Astrocyte (in vitro differentiated cells and primary cell): ENCODE results near the gene ROR2. TPM values are rescaled to one million over a fixed set of nuclear protein-coding genes. Genes with fewer than 3 reads are reported as not detected.

Experiments used
- DNase-seq: peaks from one replicate; pipeline ENCODE4 v3.0.0-alpha.2; 2010; ENCODE audit warnings: low read depth
- FAIRE-seq: peaks from 2 replicates; lab custom pipeline; 2011; peaks lifted over from hg19 to GRCh38; lab: Jason Lieb, UNC
- H2AFZ ChIP-seq: 2 replicates; pipeline ENCODE4 v1.6.0; 2012; ENCODE audit warnings: low read depth, low read length, inconsistent platforms
- H3K27ac ChIP-seq: 2 replicates; pipeline ENCODE4 v1.5.1; 2011; ENCODE audit warnings: low read depth, low read length, inconsistent platforms
- H3K27me3 ChIP-seq: 2 replicates; pipeline ENCODE4 v1.6.0; 2011; ENCODE audit warnings: low read length, inconsistent platforms; ENCODE audit not compliant: insufficient read depth
- H3K36me3 ChIP-seq: 2 replicates; pipeline ENCODE4 v1.5.1; 2011; ENCODE audit warnings: low read length, inconsistent platforms; ENCODE audit not compliant: insufficient read depth
- H3K4me1 ChIP-seq: 2 replicates; pipeline ENCODE4 v1.5.1; 2011; ENCODE audit warnings: low read length, inconsistent platforms; ENCODE audit not compliant: insufficient read depth
- H3K4me2 ChIP-seq: 2 replicates; pipeline ENCODE4 v1.6.0; 2012; ENCODE audit warnings: low read length, inconsistent platforms
- H3K4me3 ChIP-seq: 2 replicates; pipeline ENCODE4 v1.5.1; 2011; ENCODE audit warnings: low read depth, mild to moderate bottlenecking, low read length, inconsistent platforms; ENCODE audit not compliant: insufficient read depth
- H3K79me2 ChIP-seq: 2 replicates; pipeline ENCODE4 v1.6.0; 2012; ENCODE audit warnings: mild to moderate bottlenecking, low read length, inconsistent platforms; ENCODE audit not compliant: insufficient read depth
- H3K9ac ChIP-seq: 2 replicates; pipeline ENCODE4 v1.6.0; 2012; ENCODE audit warnings: mild to moderate bottlenecking, low read length, inconsistent platforms
- H3K9me3 ChIP-seq: 2 replicates; pipeline ENCODE4 v1.5.1; 2012; ENCODE audit warnings: low read depth, mild to moderate bottlenecking, low read length, inconsistent platforms; ENCODE audit not compliant: insufficient read depth
- H4K20me1 ChIP-seq: 2 replicates; pipeline ENCODE4 v1.6.0; 2012; ENCODE audit warnings: low read length, inconsistent platforms; ENCODE audit not compliant: insufficient read depth
- H3K27ac Mint-ChIP-seq: one replicate; pipeline ENCODE4 v1.8.0; 2021; ENCODE audit warnings: mild to moderate bottlenecking, mixed read lengths; ENCODE audit not compliant: unreplicated experiment
- H3K27me3 Mint-ChIP-seq: one replicate; pipeline ENCODE4 v1.8.0; 2021; ENCODE audit warnings: low read depth, mixed read lengths; ENCODE audit not compliant: unreplicated experiment
- H3K36me3 Mint-ChIP-seq: one replicate; pipeline ENCODE4 v1.8.0; 2021; ENCODE audit warnings: low read depth, mixed read lengths; ENCODE audit not compliant: unreplicated experiment
- H3K4me1 Mint-ChIP-seq: one replicate; pipeline ENCODE4 v1.8.0; 2021; ENCODE audit warnings: low read depth, mixed read lengths; ENCODE audit not compliant: unreplicated experiment
- H3K4me3 Mint-ChIP-seq: one replicate; pipeline ENCODE4 v1.8.0; 2021; ENCODE audit warnings: mild to moderate bottlenecking, moderate library complexity, mixed read lengths; ENCODE audit not compliant: unreplicated experiment
- H3K9me3 Mint-ChIP-seq: one replicate; pipeline ENCODE4 v1.8.0; 2021; ENCODE audit warnings: mild to moderate bottlenecking, mixed read lengths; ENCODE audit not compliant: unreplicated experiment
- EZH2 ChIP-seq: IDR thresholded peaks from 2 replicates; pipeline ENCODE4 v1.6.1; 2012; ENCODE audit warnings: mild to moderate bottlenecking, low read length, inconsistent platforms; ENCODE audit not compliant: insufficient read depth
- total RNA-seq: library from RNA; stranded (reverse); gene quantifications from 2 replicates; pipeline ENCODE4 v1.2.1, GENCODE V29; 2021
- TF ChIP-seq, protein P1 (sequence below): IDR thresholded peaks from 2 replicates; pipeline ENCODE4 v1.5.1; 2011; ENCODE audit warnings: low read depth, mild to moderate bottlenecking, inconsistent platforms, low read length, moderate library complexity; ENCODE audit not compliant: insufficient read depth

The ROR2 gene
- total RNA-seq, 1 donor from 2014 or later = 4.9 TPM

DNA sequence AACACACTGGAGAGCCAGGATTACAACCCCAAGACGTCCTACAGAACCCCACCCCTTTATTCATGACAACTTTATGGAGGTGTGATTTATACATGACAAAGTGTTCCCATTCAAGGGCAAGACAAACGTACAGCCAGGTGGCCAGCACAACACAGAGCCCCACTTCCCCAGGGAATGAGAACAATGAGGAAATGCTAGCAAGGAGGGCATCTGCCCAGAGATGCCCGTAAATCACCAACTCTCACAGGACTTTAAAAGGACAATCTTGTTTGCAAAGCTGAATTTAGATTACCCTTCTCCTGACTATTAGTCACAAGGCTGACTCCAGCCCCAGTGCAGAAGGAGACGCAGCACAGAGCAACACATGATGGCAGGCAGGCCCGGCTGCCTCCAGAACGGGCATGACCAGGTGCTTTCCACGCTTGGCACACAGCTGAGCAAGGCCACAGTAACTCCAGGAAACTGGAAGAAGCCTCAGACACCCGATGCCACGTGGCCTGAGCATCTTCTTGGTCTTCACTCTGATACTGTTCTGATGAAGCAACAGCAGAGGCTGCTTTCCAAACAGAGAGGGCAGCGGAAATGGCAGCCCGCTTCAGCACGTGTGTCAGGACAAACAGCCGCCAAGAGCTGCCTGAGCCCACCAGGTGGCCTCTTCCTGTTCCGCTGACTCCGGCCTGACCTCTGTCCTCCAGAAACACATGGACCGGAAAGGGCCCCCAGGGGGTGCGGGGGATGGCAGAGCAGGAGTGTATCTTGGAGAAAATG, 51.4 kb downstream of the ROR2 start:
- Mint-ChIP-seq H3K36me3 (no peaks in the 10 kb centered on the region), H3K4me1 (peaks cover 12% of the 10 kb centered on the region), H3K4me3 (no peak overlapping the region), H3K27ac (no peak overlapping the region), H3K27me3 (peaks cover 3% of the 10 kb centered on the region), H3K9me3 (no peaks in the 10 kb centered on the region)
- Histone ChIP-seq H3K27me3 (peaks cover 6% of the 10 kb centered on the region), H2AFZ (no peak overlapping the region), H3K4me1 (peaks cover 16% of the 10 kb centered on the region), H3K4me2 (no peak overlapping the region), H3K27ac (no peak overlapping the region), H3K9ac (no peak overlapping the region), H3K79me2 (no peaks in the 10 kb centered on the region), H4K20me1 (no peaks in the 10 kb centered on the region), H3K9me3 (no peaks in the 10 kb centered on the region), H3K36me3 (no peaks in the 10 kb centered on the region), H3K4me3 (no peak overlapping the region)
- no peak for FAIRE-seq
- DNase-seq = peak; percentile 8
- no peak for TF ChIP-seq EZH2
- TF ChIP-seq, protein P1, sequence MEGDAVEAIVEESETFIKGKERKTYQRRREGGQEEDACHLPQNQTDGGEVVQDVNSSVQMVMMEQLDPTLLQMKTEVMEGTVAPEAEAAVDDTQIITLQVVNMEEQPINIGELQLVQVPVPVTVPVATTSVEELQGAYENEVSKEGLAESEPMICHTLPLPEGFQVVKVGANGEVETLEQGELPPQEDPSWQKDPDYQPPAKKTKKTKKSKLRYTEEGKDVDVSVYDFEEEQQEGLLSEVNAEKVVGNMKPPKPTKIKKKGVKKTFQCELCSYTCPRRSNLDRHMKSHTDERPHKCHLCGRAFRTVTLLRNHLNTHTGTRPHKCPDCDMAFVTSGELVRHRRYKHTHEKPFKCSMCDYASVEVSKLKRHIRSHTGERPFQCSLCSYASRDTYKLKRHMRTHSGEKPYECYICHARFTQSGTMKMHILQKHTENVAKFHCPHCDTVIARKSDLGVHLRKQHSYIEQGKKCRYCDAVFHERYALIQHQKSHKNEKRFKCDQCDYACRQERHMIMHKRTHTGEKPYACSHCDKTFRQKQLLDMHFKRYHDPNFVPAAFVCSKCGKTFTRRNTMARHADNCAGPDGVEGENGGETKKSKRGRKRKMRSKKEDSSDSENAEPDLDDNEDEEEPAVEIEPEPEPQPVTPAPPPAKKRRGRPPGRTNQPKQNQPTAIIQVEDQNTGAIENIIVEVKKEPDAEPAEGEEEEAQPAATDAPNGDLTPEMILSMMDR = no peak

DNA sequence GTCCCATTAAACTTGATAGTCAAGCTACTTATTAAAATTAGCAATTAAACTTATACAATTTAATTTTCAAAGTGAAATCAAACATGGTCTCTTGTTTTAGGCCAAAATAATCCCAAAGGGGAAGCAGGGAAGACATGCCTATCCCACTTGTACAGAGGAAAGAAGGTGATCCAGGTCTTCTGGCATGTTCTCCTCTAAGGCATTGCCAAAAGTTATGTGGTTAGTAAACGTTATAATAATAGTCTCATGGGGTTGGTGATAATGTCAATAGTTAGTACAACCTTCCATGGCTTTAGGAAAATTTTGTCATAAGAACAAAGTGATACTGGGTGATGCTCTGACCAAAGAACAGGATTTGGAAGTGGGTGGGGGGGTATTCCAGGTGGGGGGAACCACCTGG, 52.8 kb downstream of the ROR2 start:
- Histone ChIP-seq H3K4me3 (no peak overlapping the region), H3K9me3 (no peaks in the 10 kb centered on the region), H4K20me1 (no peaks in the 10 kb centered on the region), H3K79me2 (no peaks in the 10 kb centered on the region), H3K9ac (no peak overlapping the region), H3K27ac (no peak overlapping the region), H3K27me3 (peaks cover 6% of the 10 kb centered on the region), H3K4me1 (peaks cover 16% of the 10 kb centered on the region), H2AFZ (no peak overlapping the region), H3K36me3 (no peaks in the 10 kb centered on the region), H3K4me2 (no peak overlapping the region)
- TF ChIP-seq, protein P1 = no peak
- no peak for TF ChIP-seq EZH2
- H3K4me3 Mint-ChIP-seq = no peak overlapping the region
- no peaks in the 10 kb centered on the region for H3K9me3 Mint-ChIP-seq
- no peak overlapping the region for H3K27ac Mint-ChIP-seq
- FAIRE-seq = no peak
- peaks cover 12% of the 10 kb centered on the region for H3K4me1 Mint-ChIP-seq
- peak; percentile 64 for DNase-seq
- no peaks in the 10 kb centered on the region for H3K36me3 Mint-ChIP-seq
- peaks cover 3% of the 10 kb centered on the region for H3K27me3 Mint-ChIP-seq

DNA sequence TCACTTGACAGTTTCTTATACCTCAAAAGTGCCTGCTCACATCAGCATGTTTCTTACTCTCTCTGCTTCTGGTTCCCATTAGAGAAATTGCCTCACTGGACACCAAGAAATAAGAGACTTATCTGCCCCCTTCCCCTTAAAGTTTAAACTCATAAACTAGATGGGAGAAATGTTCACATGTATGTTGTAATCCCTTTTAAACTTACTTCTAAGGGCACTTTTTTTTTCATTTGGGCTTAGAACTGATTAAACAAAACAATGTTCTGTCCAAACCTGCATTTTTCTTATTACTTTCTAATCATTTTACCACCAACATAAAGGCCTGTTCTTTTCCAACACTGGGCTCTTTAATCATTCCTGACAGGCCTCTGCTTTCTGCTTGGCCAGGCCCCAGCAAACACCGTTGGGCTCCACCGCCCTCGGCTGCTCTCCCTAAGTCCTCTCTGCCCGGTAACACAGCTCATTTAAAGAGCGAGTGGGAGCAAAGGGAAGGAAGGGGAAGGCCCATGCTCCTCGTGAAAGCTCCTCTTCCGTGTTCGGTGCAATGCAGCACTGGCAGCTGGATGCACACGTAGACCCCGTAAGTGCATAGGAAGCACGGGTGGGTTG, 53.4 kb downstream of the ROR2 start:
- H3K27me3 ChIP-seq = peaks cover 6% of the 10 kb centered on the region
- FAIRE-seq (no peak), DNase-seq (peak; percentile 76)
- H3K9ac ChIP-seq = no peak overlapping the region
- Mint-ChIP-seq H3K9me3 (no peaks in the 10 kb centered on the region), H3K4me1 (peaks cover 12% of the 10 kb centered on the region), H3K36me3 (no peaks in the 10 kb centered on the region), H3K27ac (no peak overlapping the region), H3K4me3 (no peak overlapping the region), H3K27me3 (peaks cover 3% of the 10 kb centered on the region)
- H3K4me1 ChIP-seq = peaks cover 16% of the 10 kb centered on the region
- no peaks in the 10 kb centered on the region for H3K79me2 ChIP-seq
- H2AFZ ChIP-seq = no peak overlapping the region
- no peaks in the 10 kb centered on the region for H3K9me3 ChIP-seq
- H3K36me3 ChIP-seq = no peaks in the 10 kb centered on the region
- no peak overlapping the region for H3K4me2 ChIP-seq
- no peak for TF ChIP-seq EZH2
- TF ChIP-seq, protein P1 = no peak
- H3K27ac ChIP-seq = no peak overlapping the region
- no peak overlapping the region for H3K4me3 ChIP-seq
- no peaks in the 10 kb centered on the region for H4K20me1 ChIP-seq
